Inferior parietal cortex (tissue), 1 donor: Measurements from ENCODE around the gene MTR.

Experiments used
- DNase-seq: peaks from one replicate; pipeline ENCODE4 v3.0.0-alpha.2; 2016; ENCODE audit errors: extremely low spot score

MTR gene

GRCh38 chr1:236795035-236795756 lies at the start of gene MTR:
MTR (plus strand) TSS chr1:236795292; CDS start chr1:236795704, 412 bp downstream.
- peak; percentile 99 for DNase-seq

- DNase-seq, result no peak
These were observed 48.3 kb upstream of the MTR start for GRCh38 chr1:236746785-236747184.

GRCh38 chr1:236747311-236747985 lies 47.6 kb upstream of the MTR start:
- DNase-seq, result no peak

- no peak for DNase-seq
These were observed 46.7 kb upstream of the MTR start for GRCh38 chr1:236748268-236748870.

GRCh38 chr1:236750928-236751327 lies 44.2 kb upstream of the MTR start:
- no peak for DNase-seq

DNA sequence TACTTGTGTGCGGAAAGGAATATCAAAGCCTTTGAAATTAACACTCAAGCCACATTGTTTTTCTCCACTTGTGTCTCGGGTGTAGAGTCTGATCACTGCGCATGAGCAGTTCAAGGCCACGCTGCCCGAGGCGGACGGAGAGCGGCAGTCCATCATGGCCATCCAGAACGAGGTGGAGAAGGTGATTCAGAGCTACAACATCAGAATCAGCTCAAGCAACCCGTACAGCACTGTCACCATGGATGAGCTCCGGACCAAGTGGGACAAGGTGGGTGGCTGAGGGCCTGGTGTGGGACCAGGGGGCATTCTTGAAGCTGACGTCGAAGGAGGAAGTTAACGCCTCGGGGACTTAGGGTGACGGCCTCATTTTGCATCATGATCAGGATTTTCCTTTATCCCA lies 43.7 kb upstream of the MTR start:
- no peak for DNase-seq

DNA sequence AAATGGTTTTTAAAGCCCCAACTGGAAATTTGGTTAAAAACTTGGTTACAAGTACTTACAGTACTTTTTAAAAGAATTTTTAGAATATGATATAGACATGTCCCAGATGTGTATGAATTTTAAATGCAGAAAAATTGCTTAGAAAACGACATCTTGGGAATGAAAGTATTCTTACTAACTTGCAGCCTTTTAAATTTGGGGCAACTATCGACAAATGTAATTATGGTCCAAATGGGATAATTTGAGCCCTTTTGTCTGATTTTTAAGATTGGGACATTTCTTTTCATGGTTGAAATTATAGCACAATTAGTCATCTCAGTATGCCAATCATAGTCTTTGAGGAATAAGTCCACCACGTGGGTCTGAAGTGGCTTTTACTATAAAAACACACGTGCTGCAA lies 43.2 kb upstream of the MTR start:
- no peak for DNase-seq

GRCh38 chr1:236753516-236753915 lies 41.6 kb upstream of the MTR start:
- DNase-seq, result no peak

- no peak for DNase-seq
These were observed 41.1 kb upstream of the MTR start for GRCh38 chr1:236753964-236754363.

DNA sequence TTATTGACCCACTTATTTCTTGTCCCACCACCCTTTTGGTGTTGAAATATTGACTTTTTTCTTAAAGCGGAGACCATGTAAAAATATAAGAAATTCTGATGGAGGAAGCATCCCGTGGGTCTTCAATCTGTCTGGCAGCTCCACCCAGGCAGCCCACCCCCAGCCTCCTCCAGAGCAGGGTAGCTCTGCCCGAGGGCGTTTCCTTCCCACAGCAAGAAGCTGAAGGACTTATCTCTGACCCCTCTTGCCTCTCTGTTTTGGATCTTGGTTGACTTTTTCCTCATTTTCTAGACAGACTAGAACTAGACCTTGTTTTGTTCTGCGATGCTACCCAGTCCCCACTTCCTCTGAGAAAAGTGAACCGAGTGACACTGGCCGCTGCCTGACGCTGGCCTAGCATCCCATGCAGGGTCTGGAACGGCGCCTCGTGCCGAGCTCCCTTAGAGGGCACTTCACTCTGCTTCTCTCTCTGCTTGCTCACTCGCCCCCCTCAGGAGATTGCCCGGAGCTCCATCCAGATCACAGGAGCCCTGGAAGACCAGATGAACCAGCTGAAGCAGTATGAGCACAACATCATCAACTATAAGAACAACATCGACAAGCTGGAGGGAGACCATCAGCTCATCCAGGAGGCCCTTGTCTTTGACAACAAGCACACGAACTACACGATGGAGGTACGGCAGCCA lies 40.4 kb upstream of the MTR start:
- DNase-seq, result no peak

- DNase-seq, result no peak
These were observed 37.5 kb upstream of the MTR start for GRCh38 chr1:236757640-236758039.

GRCh38 chr1:236759252-236759859 lies 35.7 kb upstream of the MTR start:
- peak; percentile 82 for DNase-seq

DNA sequence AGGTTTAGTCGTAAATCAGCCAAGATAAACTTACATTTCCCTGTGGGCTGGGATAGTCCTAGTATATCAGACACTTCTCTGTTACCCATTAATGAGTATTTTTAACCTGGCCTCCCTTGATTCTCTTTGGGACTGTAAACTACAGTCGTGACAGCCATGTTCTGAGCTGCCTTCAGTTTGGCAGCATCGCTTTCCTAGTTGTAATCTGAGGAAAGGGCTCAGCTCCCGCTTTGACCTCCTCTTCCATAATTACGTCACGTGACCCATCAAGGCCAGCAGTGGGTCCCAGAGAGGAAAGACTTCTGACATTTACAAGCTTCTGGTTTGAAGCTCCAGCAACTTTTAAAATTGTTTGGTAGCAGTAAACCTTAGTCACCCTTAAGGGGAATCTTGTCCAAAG lies 34.6 kb upstream of the MTR start:
- DNase-seq, result no peak

DNA sequence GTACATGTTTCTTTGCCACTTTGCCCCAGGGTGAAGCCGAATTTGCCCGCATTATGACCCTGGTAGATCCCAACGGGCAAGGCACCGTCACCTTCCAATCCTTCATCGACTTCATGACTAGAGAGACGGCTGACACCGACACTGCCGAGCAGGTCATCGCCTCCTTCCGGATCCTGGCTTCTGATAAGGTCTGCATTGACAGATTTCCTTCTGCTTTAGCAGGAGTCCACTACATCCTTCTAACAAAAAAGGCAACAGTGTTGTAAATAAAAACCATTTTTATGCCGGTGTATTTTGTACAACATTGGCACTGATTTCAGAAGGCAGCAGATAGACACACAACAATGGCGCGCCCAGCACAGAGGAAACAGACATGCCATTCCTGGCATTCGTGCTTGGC lies 34.1 kb upstream of the MTR start:
- no peak for DNase-seq

GRCh38 chr1:236761397-236762132 lies 33.5 kb upstream of the MTR start:
- DNase-seq, result no peak

DNA sequence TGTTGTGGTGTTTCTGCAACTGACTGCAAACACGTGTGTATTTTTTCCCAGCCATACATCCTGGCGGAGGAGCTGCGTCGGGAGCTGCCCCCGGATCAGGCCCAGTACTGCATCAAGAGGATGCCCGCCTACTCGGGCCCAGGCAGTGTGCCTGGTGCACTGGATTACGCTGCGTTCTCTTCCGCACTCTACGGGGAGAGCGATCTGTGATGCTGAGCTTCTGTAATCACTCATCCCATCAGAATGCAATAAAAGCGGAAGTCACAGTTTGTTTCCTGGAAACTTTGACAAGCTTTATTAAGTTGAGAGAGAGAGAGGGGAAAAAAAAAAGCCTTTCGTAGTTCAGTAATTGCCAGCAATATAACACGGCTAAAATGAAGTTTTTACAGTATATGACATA lies 32.7 kb upstream of the MTR start:
- no peak for DNase-seq

DNA sequence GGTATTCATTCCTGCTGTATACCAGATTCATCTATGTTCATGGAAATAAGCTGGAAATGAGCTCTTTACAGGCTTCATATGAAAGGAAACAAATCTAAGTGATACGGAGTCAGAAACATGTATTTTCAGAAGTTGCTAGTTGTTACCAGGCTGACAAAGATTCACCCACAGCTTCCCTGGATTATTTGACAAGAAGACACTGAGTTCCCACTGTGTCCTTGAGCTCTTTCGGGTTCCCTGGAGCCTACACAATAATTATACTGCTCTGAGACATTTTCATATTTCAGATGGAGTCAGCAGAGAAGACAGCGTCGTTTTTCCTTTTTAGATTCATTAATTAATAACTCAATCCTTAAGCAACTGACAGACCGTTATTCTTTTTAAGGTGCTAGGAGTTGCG lies 29.3 kb upstream of the MTR start:
- DNase-seq, result no peak

GRCh38 chr1:236766506-236766905 lies 28.6 kb upstream of the MTR start:
- no peak for DNase-seq

DNA sequence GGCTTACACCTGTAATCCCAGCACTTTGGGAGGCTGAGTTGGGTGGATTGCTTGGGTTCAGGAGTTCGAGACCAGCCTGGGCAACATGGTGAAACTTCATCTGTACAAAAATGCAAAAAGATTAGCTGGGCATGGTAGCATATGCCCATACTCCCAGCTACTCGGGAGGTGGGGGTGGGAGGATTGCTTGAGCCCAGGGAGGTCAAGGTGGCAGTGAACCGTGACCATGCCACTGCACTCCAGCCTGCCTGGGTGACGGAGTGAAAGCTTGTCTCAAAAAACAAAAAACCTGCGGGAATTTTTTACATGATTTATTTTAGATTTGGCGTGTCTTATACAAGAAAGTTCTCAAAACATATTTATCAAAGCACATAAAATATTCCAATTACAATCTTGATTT lies 27.8 kb upstream of the MTR start:
- no peak for DNase-seq

DNA sequence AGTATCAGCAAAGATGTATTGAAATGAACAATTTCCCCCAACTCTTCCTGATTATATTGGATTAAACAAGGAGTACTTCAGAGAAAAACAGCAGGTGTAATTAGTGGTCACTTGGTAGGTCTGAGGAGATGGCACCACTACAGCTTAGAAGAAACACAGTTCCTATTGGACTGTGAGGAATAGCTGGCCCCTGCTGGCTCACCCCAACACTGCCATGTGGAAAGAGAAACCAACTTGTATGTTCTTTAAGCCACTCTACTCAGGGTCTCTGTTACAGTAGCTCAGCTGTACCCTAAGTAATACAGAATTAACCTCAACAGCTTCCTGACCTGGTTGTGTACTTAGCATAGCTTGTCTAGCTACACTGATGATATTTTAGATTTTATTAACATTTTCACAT lies 26.5 kb upstream of the MTR start:
- no peak for DNase-seq

DNA sequence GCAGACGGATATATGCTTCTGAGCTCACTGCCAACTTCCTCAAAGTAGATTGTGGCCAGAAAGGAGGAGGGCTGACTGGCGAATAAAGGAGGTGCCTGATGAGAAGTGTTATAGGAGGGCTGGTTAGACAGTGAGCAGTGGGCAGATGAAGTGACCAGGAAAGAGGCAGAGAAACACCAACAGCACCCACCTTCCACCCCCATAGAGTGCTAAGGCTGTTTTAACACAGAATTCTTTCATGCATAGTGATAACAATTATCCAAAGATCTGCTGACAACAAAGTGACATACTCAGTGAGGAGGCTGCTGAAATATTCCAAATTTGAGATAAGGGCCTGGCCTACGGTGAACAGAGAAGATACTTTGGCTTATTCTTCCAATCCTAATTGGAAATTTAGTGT lies 21.2 kb upstream of the MTR start:
- DNase-seq, result no peak
